H1 (cell line): ENCODE results near the gene CEBPB. TPM values are rescaled to one million over a fixed set of nuclear protein-coding genes. Genes with fewer than 3 reads are reported as not detected.

Experiments
- CTCF ChIA-PET: fragments of 300-600 bp; sonication (Branson Sonifier 250); formaldehyde crosslinking; loops from one replicate; lab custom pipeline; 2021; ENCODE audit not compliant: partially characterized antibody; lab: Charles Lee
- POLR2A ChIA-PET: fragments of 300-600 bp; sonication (Branson Sonifier 250); formaldehyde crosslinking; loops from one replicate; lab custom pipeline; 2021; ENCODE audit warnings: inconsistent platforms; ENCODE audit not compliant: partially characterized antibody; lab: Charles Lee
- DNase-seq, 2 experiments: peaks; one replicate each; pipeline versions ENCODE4 v3.0.0 to v3.0.0-alpha.2; 2010 to 2022; ENCODE audit warnings: low spot score in 2 of 2, low read depth in 1 of 2, mixed read lengths in 1 of 2
- FAIRE-seq: peaks from 2 replicates; lab custom pipeline; 2011; peaks lifted over from hg19 to GRCh38; lab: Jason Lieb, UNC
- H2AFZ ChIP-seq: 2 replicates; pipeline ENCODE4 v1.8.1; 2012; ENCODE audit warnings: low read length, inconsistent platforms
- H2AK5ac ChIP-seq: 2 replicates; pipeline ENCODE4 v1.6.1; 2013; ENCODE audit warnings: low read depth, low read length
- H2BK120ac ChIP-seq: replicated peaks from 2 replicates; pipeline ENCODE3; 2013; ENCODE audit warnings: low read depth, low read length, inconsistent platforms
- H2BK12ac ChIP-seq: 2 replicates; pipeline ENCODE4 v1.6.1; 2013; ENCODE audit warnings: low read depth, low read length
- H2BK15ac ChIP-seq: 2 replicates; pipeline ENCODE4 v1.6.1; 2013; ENCODE audit warnings: low read length
- H2BK20ac ChIP-seq: 2 replicates; pipeline ENCODE4 v1.6.1; 2013; ENCODE audit warnings: low read length
- H2BK5ac ChIP-seq: 2 replicates; pipeline ENCODE4 v1.6.1; 2013; ENCODE audit warnings: low read depth, low read length
- H3K14ac ChIP-seq: 2 replicates; pipeline ENCODE4 v1.6.1; 2013; ENCODE audit warnings: inconsistent platforms; ENCODE audit not compliant: insufficient read length
- H3K18ac ChIP-seq: 2 replicates; pipeline ENCODE4 v1.6.1; 2013; ENCODE audit warnings: low read length; ENCODE audit errors: extremely low read depth
- H3K23ac ChIP-seq: 2 replicates; pipeline ENCODE4 v1.6.1; 2013; ENCODE audit warnings: inconsistent platforms; ENCODE audit not compliant: insufficient read length
- H3K23me2 ChIP-seq: 2 replicates; pipeline ENCODE4 v1.6.1; 2013; ENCODE audit warnings: low read depth, low read length
- H3K27ac ChIP-seq: 2 replicates; pipeline ENCODE4 v1.6.1; 2011; ENCODE audit warnings: low read depth, low read length, inconsistent platforms
- H3K27me3 ChIP-seq, 4 experiments: replicated peaks in 1 of 4; 1 replicate in 1 of 4; 2 replicates in 3 of 4; pipeline versions ENCODE4 v1.6.1 to v1.8.1; 2011 to 2013; ENCODE audit warnings: low read length in 3 of 4, mild to moderate bottlenecking in 3 of 4, inconsistent platforms in 2 of 4, mixed read lengths in 2 of 4, moderate library complexity in 1 of 4; ENCODE audit not compliant: control insufficient read depth in 3 of 4, insufficient read depth in 3 of 4; ENCODE audit errors: extremely low read depth in 1 of 4
- H3K36me3 ChIP-seq, 4 experiments: 2 replicates each; pipeline versions ENCODE4 v1.6.1 to v1.8.1; 2011 to 2013; ENCODE audit warnings: mild to moderate bottlenecking in 4 of 4, low read length in 3 of 4, moderate library complexity in 2 of 4, control low read depth in 1 of 4, inconsistent platforms in 1 of 4; ENCODE audit not compliant: insufficient read depth in 4 of 4, control insufficient read depth in 2 of 4
- H3K4ac ChIP-seq: replicated peaks from 2 replicates; pipeline ENCODE3; 2013; ENCODE audit warnings: low read length, low read depth, mixed read lengths, inconsistent platforms; ENCODE audit not compliant: insufficient read length
- H3K4me1 ChIP-seq, 4 experiments: replicated peaks in 1 of 4; 1 replicate in 1 of 4; 2 replicates in 3 of 4; pipeline versions ENCODE4 v1.6.1 to v1.8.1; 2011 to 2013; ENCODE audit warnings: low read length in 3 of 4, inconsistent platforms in 2 of 4, mixed read lengths in 1 of 4; ENCODE audit not compliant: insufficient read depth in 4 of 4, control insufficient read depth in 3 of 4
- H3K4me2 ChIP-seq, 2 experiments: 2 replicates each; pipeline versions ENCODE4 v1.6.1 to v1.8.1; 2011 to 2013; ENCODE audit warnings: low read depth in 2 of 2, low read length in 2 of 2, control low read depth in 1 of 2, inconsistent platforms in 1 of 2, mild to moderate bottlenecking in 1 of 2; ENCODE audit not compliant: insufficient read depth in 1 of 2
- H3K4me3 ChIP-seq, 4 experiments: fragments of 200-600, 300-600 bp in 1 of 4; sonication (generic), shearing (Covaris generic), sonication (Bioruptor Twin) in 1 of 4; 2 replicates each; pipeline versions ENCODE4 v1.5.1 to v1.8.1; 2011 to 2016; ENCODE audit warnings: low read length in 4 of 4, low read depth in 3 of 4, control low read depth in 2 of 4, inconsistent platforms in 2 of 4, mild to moderate bottlenecking in 2 of 4, mixed read lengths in 1 of 4, moderate library complexity in 1 of 4; ENCODE audit not compliant: insufficient read depth in 2 of 4; ENCODE audit errors: extremely low read depth in 1 of 4
- H3K56ac ChIP-seq: replicated peaks from 2 replicates; pipeline ENCODE3; 2013; ENCODE audit warnings: low read depth, mild to moderate bottlenecking, mixed read lengths, low read length, inconsistent platforms; ENCODE audit not compliant: insufficient read length
- H3K79me1 ChIP-seq: 2 replicates; pipeline ENCODE4 v1.6.1; 2013; ENCODE audit warnings: low read depth, low read length, control low read depth
- H3K79me2 ChIP-seq, 2 experiments: 2 replicates each; pipeline versions ENCODE4 v1.6.1 to v1.8.1; 2012 to 2013; ENCODE audit warnings: low read length in 2 of 2, mild to moderate bottlenecking in 2 of 2, inconsistent platforms in 1 of 2; ENCODE audit not compliant: insufficient read depth in 2 of 2, control insufficient read depth in 1 of 2
- H3K9ac ChIP-seq, 4 experiments: replicated peaks in 1 of 4; 1 replicate in 1 of 4; 2 replicates in 3 of 4; pipeline versions ENCODE4 v1.6.1 to v1.8.1; 2011 to 2013; ENCODE audit warnings: low read depth in 3 of 4, low read length in 3 of 4, control low read depth in 2 of 4, mild to moderate bottlenecking in 2 of 4, moderate library complexity in 2 of 4, inconsistent platforms in 1 of 4; ENCODE audit errors: extremely low read depth in 1 of 4
- H3K9me3 ChIP-seq, 2 experiments: 2 replicates each; pipeline versions ENCODE4 v1.6.1 to v1.8.1; 2012 to 2013; ENCODE audit warnings: mild to moderate bottlenecking in 2 of 2, moderate library complexity in 2 of 2, control low read depth in 1 of 2, inconsistent platforms in 1 of 2, low read depth in 1 of 2, low read length in 1 of 2, mixed read lengths in 1 of 2; ENCODE audit not compliant: insufficient read depth in 2 of 2
- H4K20me1 ChIP-seq, 2 experiments: replicated peaks in 1 of 2; 2 replicates each; pipeline versions ENCODE3 to v1.8.1; 2011 to 2013; ENCODE audit warnings: inconsistent platforms in 2 of 2, low read length in 2 of 2, mild to moderate bottlenecking in 1 of 2; ENCODE audit not compliant: insufficient read depth in 2 of 2, control insufficient read depth in 1 of 2
- H4K5ac ChIP-seq: 2 replicates; pipeline ENCODE4 v1.6.1; 2013; ENCODE audit warnings: low read length, low read depth, mixed read lengths, inconsistent platforms; ENCODE audit not compliant: insufficient read length
- H4K8ac ChIP-seq: 2 replicates; pipeline ENCODE4 v1.8.0; 2013; ENCODE audit warnings: mild to moderate bottlenecking, moderate library complexity, low read length, inconsistent platforms; ENCODE audit not compliant: insufficient read depth; ENCODE audit errors: extremely low read depth
- H4K91ac ChIP-seq: replicated peaks from 2 replicates; pipeline ENCODE3; 2013; ENCODE audit warnings: low read length, mixed read lengths, inconsistent platforms; ENCODE audit not compliant: insufficient read length
- ASH2L ChIP-seq: fragments of 200-600, 300-600 bp; sonication (generic); IDR thresholded peaks from one replicate; pipeline ENCODE4 v1.7.1; 2017; ENCODE audit warnings: low read length
- BACH1 ChIP-seq: IDR thresholded peaks from 2 replicates; pipeline ENCODE4 v1.6.1; 2012; ENCODE audit warnings: low read length, improper control_type of control experiment
- CTBP2 ChIP-seq: IDR thresholded peaks from 2 replicates; pipeline ENCODE4 v1.7.0; 2011; ENCODE audit warnings: borderline replicate concordance, mild to moderate bottlenecking, moderate library complexity, mixed read lengths, low read length; ENCODE audit not compliant: insufficient read depth, insufficient read length
- FOSL1 ChIP-seq: IDR thresholded peaks from 2 replicates; pipeline ENCODE4 v1.6.1; 2011; ENCODE audit warnings: mild to moderate bottlenecking, low read depth, low read length, moderate library complexity; ENCODE audit not compliant: insufficient read depth
- MAFK ChIP-seq: IDR thresholded peaks from 2 replicates; pipeline ENCODE4 v1.6.1; 2012; ENCODE audit warnings: low read depth, mild to moderate bottlenecking, improper control_type of control experiment, low read length
- RFX5 ChIP-seq: IDR thresholded peaks from 2 replicates; pipeline ENCODE4 v1.6.1; 2011; ENCODE audit warnings: low read depth, low read length, improper control_type of control experiment, borderline replicate concordance
- SUZ12 ChIP-seq: fragments of 200-600 bp; sonication (generic); IDR thresholded peaks from 2 replicates; pipeline ENCODE4 v1.6.1; 2012; ENCODE audit warnings: mild to moderate bottlenecking, inconsistent platforms, low read length, moderate library complexity, mixed read lengths
- TBP ChIP-seq: IDR thresholded peaks from 2 replicates; pipeline ENCODE4 v1.6.1; 2011; ENCODE audit warnings: low read depth, low read length, improper control_type of control experiment
- TCF12 ChIP-seq: IDR thresholded peaks from 2 replicates; pipeline ENCODE4 v1.6.1; 2011; ENCODE audit warnings: low read depth, mild to moderate bottlenecking, low read length
- WGBS, 2 experiments: shearing (Covaris generic) in 1 of 2; methylation state at CpG; one replicate each; pipeline versions ENCODE4 v1.1.6 to v1.1.7; 2013 to 2015; ENCODE audit warnings: low lambda C conversion rate in 2 of 2, mixed read lengths in 2 of 2, inconsistent platforms in 1 of 2, low coverage in 1 of 2, missing lambda C conversion rate in 1 of 2; ENCODE audit not compliant: insufficient replicate concordance in 2 of 2, insufficient coverage in 1 of 2, insufficient read length in 1 of 2; ENCODE audit errors: extremely low coverage in 1 of 2, missing lambda C conversion rate in 1 of 2; 5-methylcytosine and 5-hydroxymethylcytosine counted together
- polyA plus RNA-seq, 7 experiments: library from polyadenylated mRNA; depleted of rRNA in 3 of 7; stranded (reverse) in 5 of 7; unstranded in 2 of 7; fragments of >200 nt in 5 of 7; fragments of 200-250 nt in 2 of 7; gene quantifications; 1 replicate in 5 of 7; 2 replicates in 1 of 7; 4 replicates in 1 of 7; pipeline versions ENCODE4 v1.2.1 to v1.2.3, GENCODE V29; 2011 to 2013; ENCODE audit warnings: missing spikeins in 2 of 7, mixed read lengths in 2 of 7
- total RNA-seq: library from RNA; stranded (reverse); fragmentation: NEBNext Ultra II Directional; extraction: Animal tissue kit (Norgen Biotek cat#: 25700); gene quantifications from 2 replicates; pipeline ENCODE4 v1.2.1, GENCODE V29; 2021

CEBPB gene
- total and polyA plus RNA-seq, 2 of the 8 experiments (the other 6 are each of a cell fraction or from before 2014, with no cell fraction given) = 7.1 to 24.1 TPM

GRCh38 chr20:50197463-50198179 lies 7.0 kb downstream of the CEBPB start:
- 82% methylated on average over 8 of the region's 10 CpGs; no CpG with 5 or more reads in 1 of the 2 experiments for WGBS, 2 experiments
- POLR2A ChIA-PET = interaction anchor here (0.6 to 1.1 kb wide), 3 partner anchors 11 to 136 kb away, joined by 3 read pairs; no protein-coding TSS in a partner anchor
- peak overlapping the region; percentile 44 for H4K91ac ChIP-seq
- H3K9me3 ChIP-seq = peaks cover 2 to 4% of the 10 kb centered on the region in 2 experiments; a peak in 2 of 4 replicates
- H2BK5ac ChIP-seq = no peak overlapping the region
- H3K36me3 ChIP-seq = no peaks in the 10 kb centered on the region; a peak in 1 of 8 replicates
- H4K20me1 ChIP-seq = peaks cover 2 to 4% of the 10 kb centered on the region in 2 experiments
- CTCF ChIA-PET = interaction anchor here (0.7 to 1.4 kb wide), 4 partner anchors 12 to 150 kb away, joined by 3 to 5 read pairs (median 4); no protein-coding TSS in a partner anchor
- H3K79me1 ChIP-seq = peaks cover 4% of the 10 kb centered on the region
- H3K4me2 ChIP-seq = no peak overlapping the region
- H2AK5ac ChIP-seq = no peak overlapping the region
- H2AFZ ChIP-seq = no peak overlapping the region
- H2BK15ac ChIP-seq = no peak overlapping the region
- DNase-seq (no peak), FAIRE-seq (no peak)
- no peak overlapping the region for H3K27ac ChIP-seq
- H3K14ac ChIP-seq = no peak overlapping the region
- no peak overlapping the region for H3K4me3 ChIP-seq
- H2BK20ac ChIP-seq = no peak overlapping the region
- no peak overlapping the region for H4K5ac ChIP-seq
- H3K9ac ChIP-seq = no peak overlapping the region
- no peak overlapping the region for H3K4ac ChIP-seq
- peaks cover 0 to 15% of the 10 kb centered on the region in 2 experiments; a peak in 2 of 4 replicates for H3K79me2 ChIP-seq
- H3K56ac ChIP-seq = no peak overlapping the region
- H4K8ac ChIP-seq = no peak overlapping the region
- H3K18ac ChIP-seq = peak overlapping the region; percentile 26; the same call in 1 of the 2 replicates
- no peak overlapping the region for H3K23ac ChIP-seq
- H3K27me3 ChIP-seq = no peaks in the 10 kb centered on the region
- peak overlapping the region; percentile 3; the same call in 1 of the 2 replicates for H2BK12ac ChIP-seq
- H3K4me1 ChIP-seq = peaks cover 4 to 29% (median 21%) of the 10 kb centered on the region in 4 experiments
- H2BK120ac ChIP-seq = no peak overlapping the region
- peaks cover 4% of the 10 kb centered on the region; the same call in 1 of the 2 replicates for H3K23me2 ChIP-seq
- no peak for TF ChIP-seq SUZ12
- TF ChIP-seq BACH1 = no peak
- TF ChIP-seq FOSL1 = no peak
- TF ChIP-seq TBP = no peak
- no peak for TF ChIP-seq CTBP2
- no peak for TF ChIP-seq MAFK
- no peak for TF ChIP-seq RFX5
- TF ChIP-seq TCF12 = no peak
- no peak for TF ChIP-seq ASH2L
